ENCODE results near the gene DIO3. TPM values are rescaled to one million over a fixed set of nuclear protein-coding genes. Genes with fewer than 3 reads are reported as not detected.

Gene DIO3
- total RNA-seq, 5 donors from 2014 or later (not counting 1 experiment from before 2014, with no cell fraction given), result not detected

GRCh38 chr14:101589486-101590015, 28.3 kb downstream of the DIO3 start:
- peaks cover 0 to 5% (median 5%) of the 10 kb centered on the region in 3 donors for H3K9me3 Mint-ChIP-seq
- 43% methylated on average over 1 of the region's 3 CpGs for WGBS (ENCODE audit: insufficient coverage)
- CTCF ChIA-PET, result no interaction called here
- POLR2A ChIA-PET, result no interaction called here
- ATAC-seq (replicated peaks in 1 of 4) (no peak), DNase-seq (peak in 1 of 35 experiments; percentile 5)
- H3K27ac ChIP-seq (ENCODE audit: low read length), result no peak overlapping the region
- no peak overlapping the region for H3K27ac Mint-ChIP-seq
- H3K4me1 Mint-ChIP-seq, result peaks cover 8 to 13% (median 11%) of the 10 kb centered on the region in 3 donors
- no peaks in the 10 kb centered on the region for H3K36me3 Mint-ChIP-seq
- H3K4me3 Mint-ChIP-seq, result no peak overlapping the region
- no peaks in the 10 kb centered on the region for H3K27me3 Mint-ChIP-seq
- H3K4me1 ChIP-seq (ENCODE audit: control insufficient read depth in 1 of 2, extremely low read depth in 1 of 2, insufficient read depth in 2 of 2, low read length in 2 of 2), result peaks cover 0 to 5% of the 10 kb centered on the region in 2 experiments
- peaks cover 0 to 3% of the 10 kb centered on the region in 2 experiments for H3K27me3 ChIP-seq (replicated peaks in 1 of 2; ENCODE audit: control insufficient read depth in 2 of 2, extremely low read depth in 1 of 2, insufficient read depth in 2 of 2, low read length in 1 of 2)
- no peaks in the 10 kb centered on the region for H3K36me3 ChIP-seq (ENCODE audit: control insufficient read depth in 2 of 2, extremely low read depth in 1 of 2, insufficient read depth in 1 of 2, low read length in 1 of 2)
- no peaks in the 10 kb centered on the region for H3K9me3 ChIP-seq
- H3K4me3 ChIP-seq (ENCODE audit: control insufficient read depth in 1 of 2, extremely low read depth in 1 of 2, low read length in 1 of 2), result no peak overlapping the region

DNA sequence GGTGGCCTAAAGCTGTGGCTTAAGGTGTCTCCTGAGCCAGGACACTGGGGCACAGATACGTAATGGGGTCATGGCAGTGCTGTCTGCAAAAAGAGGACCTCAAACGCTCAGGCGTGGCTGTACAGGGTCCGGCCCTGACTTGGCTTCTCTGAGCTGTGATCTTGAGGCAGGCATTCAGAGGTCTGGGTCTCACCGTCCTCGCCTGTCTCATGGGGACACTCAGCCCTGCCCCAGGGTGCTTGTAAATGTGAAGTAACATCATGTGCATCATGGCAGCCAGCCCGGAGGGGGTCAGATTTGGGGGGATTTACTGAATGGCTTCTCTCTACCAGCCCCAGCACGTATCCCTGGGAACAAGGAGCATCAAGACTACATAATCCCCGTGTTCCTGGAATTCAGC, 28.8 kb downstream of the DIO3 start:
- no peaks in the 10 kb centered on the region for H3K36me3 Mint-ChIP-seq
- H3K4me1 ChIP-seq (ENCODE audit: control insufficient read depth in 1 of 2, extremely low read depth in 1 of 2, insufficient read depth in 2 of 2, low read length in 2 of 2), result peaks cover 0 to 5% of the 10 kb centered on the region in 2 experiments
- H3K4me3 Mint-ChIP-seq, result no peak overlapping the region
- CTCF ChIA-PET, result no interaction called here
- ATAC-seq (replicated peaks in 1 of 4), result no peak
- no peaks in the 10 kb centered on the region for H3K36me3 ChIP-seq (ENCODE audit: control insufficient read depth in 2 of 2, extremely low read depth in 1 of 2, insufficient read depth in 1 of 2, low read length in 1 of 2)
- peaks cover 0 to 3% of the 10 kb centered on the region in 2 experiments for H3K27me3 ChIP-seq (replicated peaks in 1 of 2; ENCODE audit: control insufficient read depth in 2 of 2, extremely low read depth in 1 of 2, insufficient read depth in 2 of 2, low read length in 1 of 2)
- H3K9me3 ChIP-seq, result no peaks in the 10 kb centered on the region
- no peaks in the 10 kb centered on the region for H3K27me3 Mint-ChIP-seq
- 92% methylated on average over 6 of the region's 9 CpGs for WGBS (ENCODE audit: insufficient coverage)
- H3K27ac ChIP-seq (ENCODE audit: low read length), result no peak overlapping the region
- H3K4me1 Mint-ChIP-seq, result peaks cover 11 to 16% (median 13%) of the 10 kb centered on the region in 3 donors
- POLR2A ChIA-PET, result no interaction called here
- no peak overlapping the region for H3K27ac Mint-ChIP-seq
- H3K4me3 ChIP-seq (ENCODE audit: control insufficient read depth in 1 of 2, extremely low read depth in 1 of 2, low read length in 1 of 2), result no peak overlapping the region
- H3K9me3 Mint-ChIP-seq, result peaks cover 0 to 10% (median 5%) of the 10 kb centered on the region in 3 donors
- DNase-seq, result no peak

- H3K4me1 ChIP-seq (ENCODE audit: control insufficient read depth in 1 of 2, extremely low read depth in 1 of 2, insufficient read depth in 2 of 2, low read length in 2 of 2), result peaks cover 0 to 5% of the 10 kb centered on the region in 2 experiments
- no peaks in the 10 kb centered on the region for H3K36me3 ChIP-seq (ENCODE audit: control insufficient read depth in 2 of 2, extremely low read depth in 1 of 2, insufficient read depth in 1 of 2, low read length in 1 of 2)
- H3K27ac Mint-ChIP-seq, result no peak overlapping the region
- WGBS (ENCODE audit: insufficient coverage), result 87% methylated on average over 14 of the region's 14 CpGs
- H3K9me3 ChIP-seq, result no peaks in the 10 kb centered on the region
- H3K27me3 Mint-ChIP-seq, result no peaks in the 10 kb centered on the region
- no peak overlapping the region for H3K27ac ChIP-seq (ENCODE audit: low read length)
- POLR2A ChIA-PET, result no interaction called here
- H3K9me3 Mint-ChIP-seq, result peaks cover 0 to 12% (median 5%) of the 10 kb centered on the region in 3 donors
- peak in 1 of 35 experiments; percentile 18 for DNase-seq
- no peak overlapping the region for H3K4me3 ChIP-seq (ENCODE audit: control insufficient read depth in 1 of 2, extremely low read depth in 1 of 2, low read length in 1 of 2)
- no peak overlapping the region for H3K4me3 Mint-ChIP-seq
- CTCF ChIA-PET, result no interaction called here
- H3K36me3 Mint-ChIP-seq, result no peaks in the 10 kb centered on the region
- peaks cover 0 to 3% of the 10 kb centered on the region in 2 experiments for H3K27me3 ChIP-seq (replicated peaks in 1 of 2; ENCODE audit: control insufficient read depth in 2 of 2, extremely low read depth in 1 of 2, insufficient read depth in 2 of 2, low read length in 1 of 2)
- H3K4me1 Mint-ChIP-seq, result peaks cover 14 to 19% (median 15%) of the 10 kb centered on the region in 3 donors
- ATAC-seq (replicated peaks in 1 of 4), result no peak
Observed at GRCh38 chr14:101590616-101591015, 29.3 kb downstream of the DIO3 start.

GRCh38 chr14:101591121-101591520, 29.8 kb downstream of the DIO3 start:
- CTCF ChIA-PET, result no interaction called here
- Histone ChIP-seq H3K4me3 (ENCODE audit: control insufficient read depth in 1 of 2, extremely low read depth in 1 of 2, low read length in 1 of 2) (no peak overlapping the region), H3K27ac (ENCODE audit: low read length) (no peak overlapping the region), H3K27me3 (replicated peaks in 1 of 2; ENCODE audit: control insufficient read depth in 2 of 2, extremely low read depth in 1 of 2, insufficient read depth in 2 of 2, low read length in 1 of 2) (peaks cover 0 to 3% of the 10 kb centered on the region in 2 experiments), H3K36me3 (ENCODE audit: control insufficient read depth in 2 of 2, extremely low read depth in 1 of 2, insufficient read depth in 1 of 2, low read length in 1 of 2) (no peaks in the 10 kb centered on the region), H3K4me1 (ENCODE audit: control insufficient read depth in 1 of 2, extremely low read depth in 1 of 2, insufficient read depth in 2 of 2, low read length in 2 of 2) (peaks cover 0 to 11% of the 10 kb centered on the region in 2 experiments), H3K9me3 (no peaks in the 10 kb centered on the region)
- peak overlapping the region in 1 of 2 donors; percentile 3 for H3K27ac Mint-ChIP-seq
- ATAC-seq (replicated peaks in 1 of 4) (no peak), DNase-seq (peak in 1 of 35 experiments; percentile 10)
- no peak overlapping the region for H3K4me3 Mint-ChIP-seq
- WGBS (ENCODE audit: insufficient coverage), result 100% methylated on average over 1 of the region's 5 CpGs
- H3K9me3 Mint-ChIP-seq, result peaks cover 0 to 12% (median 5%) of the 10 kb centered on the region in 3 donors
- no peaks in the 10 kb centered on the region for H3K36me3 Mint-ChIP-seq
- H3K4me1 Mint-ChIP-seq, result peaks cover 19 to 24% (median 20%) of the 10 kb centered on the region in 3 donors
- no peaks in the 10 kb centered on the region for H3K27me3 Mint-ChIP-seq
- POLR2A ChIA-PET, result no interaction called here

DNA sequence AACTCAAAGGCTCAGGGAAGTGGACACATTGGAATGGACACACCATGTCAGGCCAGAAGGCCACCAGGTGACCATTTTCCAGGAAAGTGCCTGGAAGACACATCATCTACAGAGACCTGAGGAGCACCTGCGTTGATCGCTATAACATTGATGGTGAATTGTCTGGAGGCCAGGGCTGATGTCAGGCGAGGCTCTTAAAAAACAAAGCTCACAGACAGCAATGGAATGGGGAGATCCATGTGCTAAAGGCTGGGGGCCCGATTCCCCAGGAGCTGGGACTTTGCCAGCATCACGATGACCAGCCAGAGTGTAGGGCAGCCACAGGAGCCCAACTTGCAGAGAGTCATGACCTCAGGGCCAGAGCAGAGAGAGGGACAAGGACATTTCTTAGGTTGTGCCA, 30.3 kb downstream of the DIO3 start:
- DNase-seq, result peak in 1 of 35 experiments; percentile 19
- ChIA-PET CTCF (no interaction called here), POLR2A (no interaction called here)
- ATAC-seq (replicated peaks in 1 of 4), result no peak
- H3K27me3 ChIP-seq (replicated peaks in 1 of 2; ENCODE audit: control insufficient read depth in 2 of 2, extremely low read depth in 1 of 2, insufficient read depth in 2 of 2, low read length in 1 of 2), result peaks cover 0 to 3% of the 10 kb centered on the region in 2 experiments
- no peak overlapping the region for H3K27ac ChIP-seq (ENCODE audit: low read length)
- Mint-ChIP-seq H3K27me3 (no peaks in the 10 kb centered on the region), H3K27ac (peak overlapping the region in 1 of 2 donors; percentile 3), H3K4me3 (no peak overlapping the region), H3K9me3 (peaks cover 0 to 12% (median 5%) of the 10 kb centered on the region in 3 donors), H3K4me1 (peaks cover 24 to 28% (median 25%) of the 10 kb centered on the region in 3 donors), H3K36me3 (no peaks in the 10 kb centered on the region)
- WGBS (ENCODE audit: insufficient coverage), result 85% methylated on average over 3 of the region's 5 CpGs
- no peaks in the 10 kb centered on the region for H3K9me3 ChIP-seq
- H3K4me3 ChIP-seq (ENCODE audit: control insufficient read depth in 1 of 2, extremely low read depth in 1 of 2, low read length in 1 of 2), result no peak overlapping the region
- no peaks in the 10 kb centered on the region for H3K36me3 ChIP-seq (ENCODE audit: control insufficient read depth in 2 of 2, extremely low read depth in 1 of 2, insufficient read depth in 1 of 2, low read length in 1 of 2)
- H3K4me1 ChIP-seq (ENCODE audit: control insufficient read depth in 1 of 2, extremely low read depth in 1 of 2, insufficient read depth in 2 of 2, low read length in 2 of 2), result peaks cover 4 to 15% of the 10 kb centered on the region in 2 experiments

DNA sequence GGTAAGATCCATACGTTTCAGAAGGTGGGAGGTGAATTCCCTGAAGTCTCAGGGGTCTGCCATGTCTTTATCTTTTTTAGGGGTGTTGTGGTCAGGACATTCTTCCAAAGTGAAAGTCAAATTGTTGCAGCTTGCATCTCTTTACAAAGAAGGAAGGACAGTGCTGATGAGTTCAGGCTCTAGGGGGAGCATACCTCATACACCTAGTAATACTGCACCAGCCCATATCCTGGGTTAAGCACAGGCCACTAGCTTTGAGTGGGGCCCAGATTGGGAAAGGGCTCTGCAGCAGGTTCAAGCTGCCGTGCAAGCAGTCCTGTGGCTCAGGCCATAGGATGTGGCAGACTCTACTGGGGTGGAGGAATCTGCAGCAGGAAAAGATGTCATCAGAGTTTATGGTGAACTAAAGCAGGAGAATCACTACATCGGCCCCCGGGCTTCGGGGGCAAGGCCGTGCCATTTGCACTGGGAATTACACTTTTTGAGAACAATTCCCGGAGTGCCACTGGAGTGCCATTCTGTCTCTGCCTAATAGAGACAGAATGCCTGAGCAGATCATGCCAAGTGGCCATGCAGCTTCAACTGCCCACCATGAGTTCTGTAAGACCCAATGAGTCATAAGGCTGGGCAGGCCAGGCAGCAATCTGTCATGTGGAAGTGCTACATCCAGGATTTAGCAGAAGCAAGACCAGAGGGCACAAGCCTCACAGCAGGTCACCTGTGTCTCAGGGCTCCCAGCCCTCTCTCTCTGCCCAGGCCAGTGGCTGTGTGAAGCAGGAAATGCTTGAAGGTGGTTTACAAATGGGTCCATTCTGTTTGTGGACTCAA, 32.3 kb downstream of the DIO3 start:
- H3K4me1 ChIP-seq (ENCODE audit: control insufficient read depth in 1 of 2, extremely low read depth in 1 of 2, insufficient read depth in 2 of 2, low read length in 2 of 2), result peaks cover 9 to 34% of the 10 kb centered on the region in 2 experiments
- no peak for ATAC-seq (replicated peaks in 1 of 4)
- H3K36me3 ChIP-seq (ENCODE audit: control insufficient read depth in 2 of 2, extremely low read depth in 1 of 2, insufficient read depth in 1 of 2, low read length in 1 of 2), result no peaks in the 10 kb centered on the region
- Mint-ChIP-seq H3K36me3 (no peaks in the 10 kb centered on the region), H3K4me1 (peaks cover 42 to 47% (median 45%) of the 10 kb centered on the region in 3 donors), H3K9me3 (peaks cover 0 to 12% (median 5%) of the 10 kb centered on the region in 3 donors), H3K27me3 (no peaks in the 10 kb centered on the region), H3K27ac (peak overlapping the region; percentile 8 to 34), H3K4me3 (no peak overlapping the region)
- peaks cover 0 to 3% of the 10 kb centered on the region in 2 experiments for H3K27me3 ChIP-seq (replicated peaks in 1 of 2; ENCODE audit: control insufficient read depth in 2 of 2, extremely low read depth in 1 of 2, insufficient read depth in 2 of 2, low read length in 1 of 2)
- 88% methylated on average over 7 of the region's 7 CpGs for WGBS (ENCODE audit: insufficient coverage)
- DNase-seq, result peak in 1 of 35 experiments; percentile 12
- CTCF ChIA-PET, result no interaction called here
- no peaks in the 10 kb centered on the region for H3K9me3 ChIP-seq
- H3K27ac ChIP-seq (ENCODE audit: low read length), result no peak overlapping the region
- POLR2A ChIA-PET, result no interaction called here
- H3K4me3 ChIP-seq (ENCODE audit: control insufficient read depth in 1 of 2, extremely low read depth in 1 of 2, low read length in 1 of 2), result no peak overlapping the region
